GM06990 (cell line): ENCODE measurements around the gene LRRC2.
"Not testable (repeated sequence)": the region's sequence is repeated elsewhere in the genome, so short reads cannot be mapped to it uniquely, and the experiment has no call there.

ENCODE experiments used
- DNase-seq: peaks from one replicate; pipeline ENCODE4 v3.0.0-alpha.2; 2011; ENCODE audit not compliant: insufficient read length; ENCODE audit errors: extremely low read depth
- H3K27me3 ChIP-seq: replicated peaks from 2 replicates; pipeline ENCODE4 v1.6.0; 2011; ENCODE audit warnings: low read length; ENCODE audit not compliant: control insufficient read depth, insufficient read depth
- H3K36me3 ChIP-seq: 2 replicates; pipeline ENCODE4 v1.5.1; 2011; ENCODE audit warnings: low read length; ENCODE audit not compliant: control insufficient read depth, insufficient read depth
- H3K4me3 ChIP-seq: replicated peaks from 2 replicates; pipeline ENCODE4 v1.5.1; 2011; ENCODE audit warnings: low read depth, mild to moderate bottlenecking, control low read depth, low read length
- CTCF ChIP-seq: IDR thresholded peaks from 2 replicates; pipeline ENCODE4 v1.5.1; 2011; ENCODE audit warnings: low read length, control low read depth, mild to moderate bottlenecking, inconsistent platforms; ENCODE audit not compliant: insufficient read depth, poor library complexity, severe bottlenecking

LRRC2 gene

GRCh38 chr3:46557814-46558183, 8.3 kb downstream of the LRRC2 start:
- H3K4me3 ChIP-seq, result no peak overlapping the region
- DNase-seq, result no peak
- no peaks in the 10 kb centered on the region for H3K27me3 ChIP-seq
- H3K36me3 ChIP-seq, result no peaks in the 10 kb centered on the region
- TF ChIP-seq CTCF, result no peak

DNA sequence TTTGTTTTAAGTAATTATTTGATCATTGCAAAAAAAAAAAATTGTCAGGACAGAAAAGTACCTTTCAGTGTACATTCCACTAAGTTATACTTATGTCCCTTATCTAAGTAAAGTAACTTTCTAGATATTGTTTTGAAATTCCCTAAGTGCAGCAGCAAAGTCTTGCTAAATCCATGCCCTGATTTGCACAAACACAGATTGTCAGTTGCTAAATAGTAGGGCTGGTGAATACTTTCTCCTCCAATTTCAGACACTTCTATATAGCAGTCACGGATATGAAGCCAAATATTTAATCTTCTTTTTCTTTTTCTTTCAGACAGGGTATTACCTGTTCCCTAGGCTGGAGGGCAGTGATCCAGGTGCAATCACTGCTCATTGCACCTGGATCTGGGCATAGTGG, 12.9 kb downstream of the LRRC2 start:
- TF ChIP-seq CTCF, result no peak
- Histone ChIP-seq H3K27me3 (no peaks in the 10 kb centered on the region), H3K4me3 (no peak overlapping the region), H3K36me3 (no peaks in the 10 kb centered on the region)
- DNase-seq, result no peak

GRCh38 chr3:46552538-46552937, 13.6 kb downstream of the LRRC2 start:
- H3K36me3 ChIP-seq, result no peaks in the 10 kb centered on the region
- no peak for TF ChIP-seq CTCF

DNA sequence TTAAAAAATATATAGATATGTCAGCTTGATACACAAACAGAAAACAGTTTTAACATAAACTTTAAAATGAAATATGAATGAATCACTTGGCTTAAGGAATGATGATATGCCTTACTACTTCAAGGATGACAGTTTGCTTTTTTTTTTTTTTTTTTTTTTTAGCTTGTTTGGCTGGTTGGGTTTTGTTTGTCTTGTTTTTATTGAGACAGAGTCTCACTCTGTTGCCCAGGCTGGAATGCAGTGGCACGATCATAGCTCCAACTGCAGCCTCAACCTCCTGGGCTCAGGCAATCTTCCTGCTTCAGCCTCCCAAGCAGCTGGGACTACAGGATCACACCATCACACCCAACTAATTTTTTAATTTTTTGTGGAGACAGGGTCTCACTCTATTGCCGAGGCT, 14.5 kb downstream of the LRRC2 start:
- no peak for TF ChIP-seq CTCF
- H3K36me3 ChIP-seq, result no peaks in the 10 kb centered on the region
- no peaks in the 10 kb centered on the region for H3K27me3 ChIP-seq
- H3K4me3 ChIP-seq, result no peak overlapping the region
- no peak for DNase-seq

More at GRCh38 chr3:46552538-46552937, 13.6 kb downstream of the LRRC2 start:
- Histone ChIP-seq H3K27me3 (no peaks in the 10 kb centered on the region), H3K4me3 (no peak overlapping the region)
- DNase-seq, result no peak

GRCh38 chr3:46549989-46550388, 16.1 kb downstream of the LRRC2 start:
- no peaks in the 10 kb centered on the region for H3K36me3 ChIP-seq
- no peak for TF ChIP-seq CTCF
- H3K27me3 ChIP-seq, result no peaks in the 10 kb centered on the region
- no peak overlapping the region for H3K4me3 ChIP-seq
- no peak for DNase-seq

GRCh38 chr3:46549408-46549904, 16.6 kb downstream of the LRRC2 start:
- H3K36me3 ChIP-seq, result no peaks in the 10 kb centered on the region
- no peak overlapping the region for H3K4me3 ChIP-seq
- H3K27me3 ChIP-seq, result no peaks in the 10 kb centered on the region
- TF ChIP-seq CTCF, result no peak
- no peak for DNase-seq

GRCh38 chr3:46548611-46549010, 17.5 kb downstream of the LRRC2 start:
- not testable (repeated sequence) for DNase-seq, H3K27me3 ChIP-seq, H3K36me3 ChIP-seq, H3K4me3 ChIP-seq
